Tibial nerve (tissue), 4 donors: ENCODE data around the gene KLF13. TPM values are rescaled to one million over a fixed set of nuclear protein-coding genes. Genes with fewer than 3 reads are reported as not detected.

Experiments used
- DNase-seq, 2 donors: peaks; one replicate each; pipeline ENCODE4 v3.0.0-alpha.2; 2019; ENCODE audit warnings: low spot score in 2 of 2
- H3K27ac ChIP-seq, 4 donors: fragments of 200-600 bp; sonication (generic) in 3 of 4; one replicate each; pipeline ENCODE4 v1.5.1; 2017 to 2019; ENCODE audit warnings: mild to moderate bottlenecking in 1 of 4
- H3K27me3 ChIP-seq, 2 donors: fragments of 200-600 bp; sonication (generic) in 1 of 2; one replicate each; pipeline versions ENCODE4 v1.5.1 to v1.6.0; 2017 to 2019
- H3K36me3 ChIP-seq, 3 donors: fragments of 200-600 bp; sonication (generic); one replicate each; pipeline ENCODE4 v1.5.1; 2018 to 2019
- H3K4me1 ChIP-seq, 4 donors: fragments of 200-600 bp; sonication (generic) in 3 of 4; one replicate each; pipeline ENCODE4 v1.5.1; 2017 to 2019
- H3K4me3 ChIP-seq, 4 donors: fragments of 200-600 bp; sonication (generic) in 3 of 4; one replicate each; pipeline ENCODE4 v1.5.1; 2017 to 2019; ENCODE audit warnings: mild to moderate bottlenecking in 1 of 4, moderate library complexity in 1 of 4
- H3K9me3 ChIP-seq, 4 donors: fragments of 200-600 bp; sonication (generic) in 3 of 4; one replicate each; pipeline ENCODE4 v1.5.1; 2017 to 2019
- CTCF ChIP-seq, 5 experiments: fragments of 200-600 bp in 3 of 5; fragments of 450-650 bp in 2 of 5; sonication (generic) in 3 of 5; IDR thresholded peaks; one replicate each; pipeline ENCODE4 v1.5.1; 2016 to 2019; ENCODE audit warnings: antibody characterized with exemption in 5 of 5, mild to moderate bottlenecking in 3 of 5, moderate library complexity in 2 of 5
- EP300 ChIP-seq, 2 donors: sonication (generic); formaldehyde crosslinking; IDR thresholded peaks; one replicate each; pipeline ENCODE4 v1.6.1; 2017; ENCODE audit warnings: antibody characterized with exemption in 2 of 2, mild to moderate bottlenecking in 1 of 2
- POLR2A ChIP-seq, 2 donors: fragments of 450-650 bp; IDR thresholded peaks; one replicate each; pipeline ENCODE4 v1.6.1; 2017; ENCODE audit warnings: antibody characterized with exemption in 2 of 2, mild to moderate bottlenecking in 2 of 2, moderate library complexity in 2 of 2
- WGBS, 2 donors: methylation state at CpG; one replicate each; pipeline ENCODE4 v1.1.5; 2018; 5-methylcytosine and 5-hydroxymethylcytosine counted together
- total RNA-seq, 4 donors: library from RNA; depleted of rRNA; stranded (reverse); fragments of >200 nt; gene quantifications; one replicate each; pipeline ENCODE4 v1.1.0, GENCODE V29; 2016

The KLF13 gene
- total RNA-seq, 4 donors from 2014 or later = 61.2 to 77.9 (median 75.1) TPM

GRCh38 chr15:31401282-31401681 is 74.6 kb downstream of the KLF13 start:
- DNase-seq = no peak
- H3K27ac ChIP-seq = no peak overlapping the region
- no peaks in the 10 kb centered on the region for H3K27me3 ChIP-seq

GRCh38 chr15:31402003-31402402 is 75.4 kb downstream of the KLF13 start:
- no peak for DNase-seq
- TF ChIP-seq POLR2A (IDR thresholded peaks at IDR 0.05) (no peak), EP300 (IDR thresholded peaks at IDR 0.05) (no peak), CTCF (IDR thresholded peaks at IDR 0.05) (no peak)

More at GRCh38 chr15:31401282-31401681, 74.6 kb downstream of the KLF13 start:
- Histone ChIP-seq H3K4me1 (peaks cover 0 to 36% (median 23%) of the 10 kb centered on the region in 4 donors), H3K4me3 (no peak overlapping the region), H3K9me3 (no peaks in the 10 kb centered on the region), H3K36me3 (no peaks in the 10 kb centered on the region)
- TF ChIP-seq CTCF (IDR thresholded peaks at IDR 0.05) = no peak
- TF ChIP-seq POLR2A (IDR thresholded peaks at IDR 0.05) = no peak
- TF ChIP-seq EP300 (IDR thresholded peaks at IDR 0.05) = no peak
- WGBS, 2 donors = 83 to 84% methylated on average over 8 of the region's 8 CpGs

GRCh38 chr15:31402511-31403056 is 75.9 kb downstream of the KLF13 start:
- 65 to 66% methylated on average over 10 to 13 of the region's 13 CpGs for WGBS, 2 donors
- Histone ChIP-seq H3K27ac (peak overlapping the region in 3 of 4 donors; percentile 32 to 63 (median 42)), H3K36me3 (no peaks in the 10 kb centered on the region), H3K4me1 (peaks cover 0 to 23% (median 15%) of the 10 kb centered on the region in 4 donors), H3K27me3 (no peaks in the 10 kb centered on the region), H3K9me3 (no peaks in the 10 kb centered on the region), H3K4me3 (no peak overlapping the region)
- TF ChIP-seq CTCF (IDR thresholded peaks at IDR 0.05) = no peak
- TF ChIP-seq POLR2A (IDR thresholded peaks at IDR 0.05) = no peak
- peak; percentile 63 to 75 for TF ChIP-seq EP300 (IDR thresholded peaks at IDR 0.05)
- DNase-seq = peak; percentile 56 to 62

More at GRCh38 chr15:31402003-31402402, 75.4 kb downstream of the KLF13 start:
- Histone ChIP-seq H3K9me3 (no peaks in the 10 kb centered on the region), H3K36me3 (no peaks in the 10 kb centered on the region), H3K4me1 (peaks cover 0 to 29% (median 20%) of the 10 kb centered on the region in 4 donors), H3K4me3 (no peak overlapping the region), H3K27me3 (no peaks in the 10 kb centered on the region), H3K27ac (peak overlapping the region in 3 of 4 donors; percentile 12 to 63 (median 32))
- WGBS, 2 donors = 91 to 92% methylated on average over 8 of the region's 8 CpGs

- H3K36me3 ChIP-seq = no peaks in the 10 kb centered on the region
- H3K27ac ChIP-seq = peak overlapping the region in 3 of 4 donors; percentile 42 to 62 (median 61)
- no peaks in the 10 kb centered on the region for H3K27me3 ChIP-seq
- WGBS, 2 donors = 82 to 93% methylated on average over 6 of the region's 6 CpGs
- peaks cover 0 to 2% (median 0%) of the 10 kb centered on the region in 4 donors for H3K9me3 ChIP-seq
- DNase-seq = no peak
- no peak overlapping the region for H3K4me3 ChIP-seq
- H3K4me1 ChIP-seq = peaks cover 0 to 18% (median 10%) of the 10 kb centered on the region in 4 donors
- TF ChIP-seq POLR2A (IDR thresholded peaks at IDR 0.05) (no peak), CTCF (IDR thresholded peaks at IDR 0.05) (no peak), EP300 (IDR thresholded peaks at IDR 0.05) (no peak)
These were observed 76.5 kb downstream of the KLF13 start for GRCh38 chr15:31403096-31403495.

GRCh38 chr15:31403606-31404005 is 77.0 kb downstream of the KLF13 start:
- no peaks in the 10 kb centered on the region for H3K27me3 ChIP-seq
- H3K36me3 ChIP-seq = no peaks in the 10 kb centered on the region
- no peak for DNase-seq
- peaks cover 0 to 7% (median under 1%) of the 10 kb centered on the region in 4 donors for H3K9me3 ChIP-seq
- H3K4me1 ChIP-seq = peaks cover 0 to 13% (median 5%) of the 10 kb centered on the region in 4 donors
- H3K27ac ChIP-seq = peak overlapping the region in 2 of 4 donors; percentile 61 to 62
- TF ChIP-seq EP300 (IDR thresholded peaks at IDR 0.05) (no peak), POLR2A (IDR thresholded peaks at IDR 0.05) (no peak), CTCF (IDR thresholded peaks at IDR 0.05) (no peak)
- no peak overlapping the region for H3K4me3 ChIP-seq
- 95 to 96% methylated on average over 5 of the region's 5 CpGs for WGBS, 2 donors
